Neutrophil (primary cell): ENCODE measurements around the gene MMRN2.
"Not testable (repeated sequence)": the region's sequence is repeated elsewhere in the genome, so short reads cannot be mapped to it uniquely, and the experiment has no call there.

Experiments used
- H3K27ac ChIP-seq: fragments of 200-600 bp; sonication (generic); 2 replicates; pipeline ENCODE4 v1.5.1; 2016; ENCODE audit warnings: mild to moderate bottlenecking, moderate library complexity
- H3K27me3 ChIP-seq: fragments of 200-600 bp; sonication (generic); 2 replicates; pipeline ENCODE4 v1.6.0; 2016; ENCODE audit warnings: mild to moderate bottlenecking
- H3K36me3 ChIP-seq: fragments of 200-600 bp; sonication (generic); 2 replicates; pipeline ENCODE4 v1.5.1; 2017
- H3K4me1 ChIP-seq, 2 experiments: fragments of 200-600 bp in 1 of 2; sonication (generic) in 1 of 2; 1 replicate in 1 of 2; 2 replicates in 1 of 2; pipeline versions ENCODE4 v1.5.1 to v1.6.1; 2013 to 2016; ENCODE audit warnings: low read depth in 1 of 2, low read length in 1 of 2, mild to moderate bottlenecking in 1 of 2, moderate library complexity in 1 of 2; ENCODE audit not compliant: control insufficient read depth in 1 of 2, insufficient read depth in 1 of 2
- H3K4me3 ChIP-seq, 2 experiments: fragments of 200-600 bp in 1 of 2; sonication (generic) in 1 of 2; 1 replicate in 1 of 2; 2 replicates in 1 of 2; pipeline ENCODE4 v1.5.1; 2013 to 2016; ENCODE audit warnings: low read depth in 1 of 2, low read length in 1 of 2, mild to moderate bottlenecking in 1 of 2, moderate library complexity in 1 of 2
- H3K9me3 ChIP-seq: fragments of 200-600 bp; sonication (generic); 2 replicates; pipeline ENCODE4 v1.5.1; 2016
- CTCF ChIP-seq: fragments of 200-600 bp; sonication (generic); IDR thresholded peaks from 2 replicates; pipeline ENCODE4 v1.5.1; 2016; ENCODE audit warnings: antibody characterized with exemption

The MMRN2 gene

GRCh38 chr10:86950349-86950748 is 7.1 kb downstream of the MMRN2 start:
- TF ChIP-seq CTCF = no peak
- Histone ChIP-seq H3K27ac (no peak overlapping the region), H3K4me1 (no peaks in the 10 kb centered on the region), H3K27me3 (peaks cover 4% of the 10 kb centered on the region), H3K4me3 (no peak overlapping the region), H3K36me3 (no peaks in the 10 kb centered on the region), H3K9me3 (no peaks in the 10 kb centered on the region)

GRCh38 chr10:86947806-86948205 is 9.6 kb downstream of the MMRN2 start:
- H3K4me1 ChIP-seq, H3K36me3 ChIP-seq, H3K27me3 ChIP-seq, H3K27ac ChIP-seq, H3K4me3 ChIP-seq, H3K9me3 ChIP-seq: not testable (repeated sequence)

GRCh38 chr10:86946213-86947155 is 10.9 kb downstream of the MMRN2 start:
- H3K4me3 ChIP-seq = no peak overlapping the region
- H3K27ac ChIP-seq = no peak overlapping the region
- TF ChIP-seq CTCF = no peak
- H3K36me3 ChIP-seq = no peaks in the 10 kb centered on the region
- peaks cover 4% of the 10 kb centered on the region for H3K27me3 ChIP-seq
- no peaks in the 10 kb centered on the region for H3K4me1 ChIP-seq
- H3K9me3 ChIP-seq = no peaks in the 10 kb centered on the region

- no peaks in the 10 kb centered on the region for H3K36me3 ChIP-seq
- no peak overlapping the region for H3K4me3 ChIP-seq
- no peak for TF ChIP-seq CTCF
- H3K4me1 ChIP-seq = no peaks in the 10 kb centered on the region
- no peak overlapping the region for H3K27ac ChIP-seq
- peaks cover 4% of the 10 kb centered on the region for H3K27me3 ChIP-seq
- no peaks in the 10 kb centered on the region for H3K9me3 ChIP-seq
These were observed 11.8 kb downstream of the MMRN2 start for GRCh38 chr10:86945361-86946212.

GRCh38 chr10:86944907-86945306 is 12.5 kb downstream of the MMRN2 start:
- H3K27me3 ChIP-seq = peaks cover 4% of the 10 kb centered on the region
- H3K9me3 ChIP-seq = no peaks in the 10 kb centered on the region
- H3K4me1 ChIP-seq = no peaks in the 10 kb centered on the region
- TF ChIP-seq CTCF = no peak
- no peak overlapping the region for H3K4me3 ChIP-seq
- no peaks in the 10 kb centered on the region for H3K36me3 ChIP-seq
- H3K27ac ChIP-seq = no peak overlapping the region
